ENCODE data around the gene MYORG. TPM values are rescaled to one million over a fixed set of nuclear protein-coding genes. Genes with fewer than 3 reads are reported as not detected.
A peak's percentile ranks its signal among the peaks of the same experiment; 100 is the strongest.

The MYORG gene
- total RNA-seq, 1 donor from 2014 or later = 5.5 TPM

- H3K9me3 Mint-ChIP-seq = no peaks in the 10 kb centered on the region
- DNase-seq (ENCODE audit: low spot score in 2 of 2, unreplicated experiment in 2 of 2) = peak in 1 of 2 experiments; percentile 16
- no peaks in the 10 kb centered on the region for H3K36me3 Mint-ChIP-seq
- peaks cover 19% of the 10 kb centered on the region for H3K4me1 Mint-ChIP-seq
- peaks cover 71% of the 10 kb centered on the region for H3K27me3 Mint-ChIP-seq (ENCODE audit: low read depth)
- H3K27ac Mint-ChIP-seq = no peak overlapping the region
- no peak overlapping the region for H3K4me3 Mint-ChIP-seq
- no peak for TF ChIP-seq CTCF (IDR thresholded peaks at IDR 0.05; ENCODE audit: unreplicated experiment)
These were observed 7.2 kb upstream of the MYORG start for GRCh38 chr9:34383904-34384303.

DNA sequence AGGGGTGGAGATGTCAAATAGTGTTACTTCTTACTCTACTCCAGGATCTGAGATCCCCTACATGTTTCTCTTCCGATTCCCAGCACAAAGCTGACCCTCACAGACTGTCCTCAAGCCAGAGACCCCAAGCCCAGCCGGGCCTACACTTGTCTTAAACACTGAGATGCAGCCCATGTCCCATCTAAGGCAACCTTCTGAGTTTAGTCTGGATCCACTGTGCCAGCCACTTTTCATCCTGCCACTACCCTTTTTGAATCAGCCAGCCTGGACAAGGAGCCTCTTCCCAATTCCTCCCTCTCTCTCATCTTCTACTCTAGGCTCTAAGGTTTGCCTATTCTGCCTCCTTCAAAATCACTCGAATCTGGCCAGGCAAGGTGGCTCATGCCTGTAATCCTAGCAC is 6.2 kb upstream of the MYORG start:
- no peak overlapping the region for H3K27ac Mint-ChIP-seq
- no peaks in the 10 kb centered on the region for H3K36me3 Mint-ChIP-seq
- DNase-seq (ENCODE audit: low spot score in 2 of 2, unreplicated experiment in 2 of 2) = peak in 1 of 2 experiments; percentile 19
- TF ChIP-seq CTCF (IDR thresholded peaks at IDR 0.05; ENCODE audit: unreplicated experiment) = no peak
- peaks cover 19% of the 10 kb centered on the region for H3K4me1 Mint-ChIP-seq
- no peaks in the 10 kb centered on the region for H3K9me3 Mint-ChIP-seq
- H3K4me3 Mint-ChIP-seq = no peak overlapping the region
- peaks cover 75% of the 10 kb centered on the region for H3K27me3 Mint-ChIP-seq (ENCODE audit: low read depth)

DNA sequence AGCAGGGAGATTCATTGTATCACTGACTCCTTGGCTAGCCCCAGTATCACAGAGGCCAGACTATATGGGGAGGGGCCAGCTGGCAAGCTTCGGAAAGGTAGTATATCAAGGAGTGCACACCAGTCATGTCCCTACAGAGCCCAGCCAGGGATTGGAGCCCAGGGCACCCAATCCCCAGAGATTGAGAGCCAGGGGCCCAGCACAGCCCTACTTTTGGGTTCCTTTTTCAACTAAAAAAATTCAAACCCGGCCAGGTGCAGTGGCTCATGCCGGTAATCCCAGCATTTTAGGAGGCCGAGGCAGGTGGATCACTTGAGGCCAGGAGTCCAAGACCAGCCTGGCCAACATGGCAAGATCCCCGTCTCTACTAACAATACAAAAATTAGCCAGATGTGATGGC is 5.4 kb upstream of the MYORG start:
- Mint-ChIP-seq H3K4me1 (peaks cover 20% of the 10 kb centered on the region), H3K4me3 (peak overlapping the region; percentile 84), H3K27ac (no peak overlapping the region), H3K36me3 (no peaks in the 10 kb centered on the region), H3K27me3 (ENCODE audit: low read depth) (peaks cover 70% of the 10 kb centered on the region), H3K9me3 (no peaks in the 10 kb centered on the region)
- peak in 1 of 2 experiments; percentile 29 for DNase-seq (ENCODE audit: low spot score in 2 of 2, unreplicated experiment in 2 of 2)
- TF ChIP-seq CTCF (IDR thresholded peaks at IDR 0.05; ENCODE audit: unreplicated experiment) = no peak

DNA sequence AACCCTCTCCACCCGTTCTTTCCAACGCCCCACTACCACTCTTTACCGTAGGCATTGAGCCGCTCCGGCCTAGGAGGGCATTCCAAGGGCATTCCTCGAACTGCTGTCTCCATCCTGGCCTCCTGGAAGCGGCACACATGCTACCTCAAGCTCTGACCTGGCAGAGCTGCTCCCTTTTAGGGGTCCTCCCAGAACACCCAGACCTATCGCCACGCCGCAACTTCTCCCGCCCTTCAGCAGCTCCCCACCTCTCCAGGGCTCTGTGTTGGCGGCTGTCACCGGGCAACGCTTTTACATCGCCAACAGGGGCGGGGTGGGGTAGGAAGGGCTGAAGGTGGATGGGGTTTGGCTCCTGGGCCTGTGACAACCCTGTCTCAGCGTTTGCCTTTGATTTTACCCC is 4.6 kb upstream of the MYORG start:
- Mint-ChIP-seq H3K27me3 (ENCODE audit: low read depth) (peaks cover 70% of the 10 kb centered on the region), H3K4me3 (peak overlapping the region; percentile 84), H3K9me3 (no peaks in the 10 kb centered on the region), H3K27ac (no peak overlapping the region), H3K36me3 (no peaks in the 10 kb centered on the region), H3K4me1 (peaks cover 21% of the 10 kb centered on the region)
- peak in 1 of 2 experiments; percentile 37 for DNase-seq (ENCODE audit: low spot score in 2 of 2, unreplicated experiment in 2 of 2)
- TF ChIP-seq CTCF (IDR thresholded peaks at IDR 0.05; ENCODE audit: unreplicated experiment) = no peak

GRCh38 chr9:34380511-34381315 is 4.0 kb upstream of the MYORG start:
- no peaks in the 10 kb centered on the region for H3K9me3 Mint-ChIP-seq
- peak in 1 of 2 experiments; percentile 71 for DNase-seq (ENCODE audit: low spot score in 2 of 2, unreplicated experiment in 2 of 2)
- TF ChIP-seq CTCF (IDR thresholded peaks at IDR 0.05; ENCODE audit: unreplicated experiment) = no peak
- H3K27me3 Mint-ChIP-seq (ENCODE audit: low read depth) = peaks cover 73% of the 10 kb centered on the region
- H3K36me3 Mint-ChIP-seq = no peaks in the 10 kb centered on the region
- peaks cover 27% of the 10 kb centered on the region for H3K4me1 Mint-ChIP-seq
- H3K4me3 Mint-ChIP-seq = peak overlapping the region; percentile 84
- H3K27ac Mint-ChIP-seq = no peak overlapping the region
